Measurements from ENCODE around the gene MED31. TPM values are rescaled to one million over a fixed set of nuclear protein-coding genes. Genes with fewer than 3 reads are reported as not detected.

Gene MED31
- total RNA-seq, 1 donor from 2014 or later = 23.9 TPM

- H3K4me3 ChIP-seq (ENCODE audit: low read depth, low read length) = peak overlapping the region; percentile 50
- DNase-seq (ENCODE audit: low read depth) = no peak
- TF ChIP-seq CTCF (conservative IDR thresholded peaks at IDR 0.05; ENCODE audit: low read depth, low read length) = no peak
These were observed 3.7 kb upstream of the MED31 start for GRCh38 chr17:6654841-6655731.

GRCh38 chr17:6651919-6652452 lies 581 bp upstream of the MED31 start:
- no peak for DNase-seq (ENCODE audit: low read depth)
- TF ChIP-seq CTCF (conservative IDR thresholded peaks at IDR 0.05; ENCODE audit: low read depth, low read length) = no peak
- H3K4me3 ChIP-seq (ENCODE audit: low read depth, low read length) = peak overlapping the region; percentile 96

- no peak for DNase-seq (ENCODE audit: low read depth)
These were observed 3.2 kb downstream of the MED31 start for GRCh38 chr17:6648181-6648580.

GRCh38 chr17:6643451-6644125 lies 7.8 kb downstream of the MED31 start:
- DNase-seq (ENCODE audit: low read depth) = no peak
- no peak overlapping the region for H3K4me3 ChIP-seq (ENCODE audit: low read depth, low read length)
- no peak for TF ChIP-seq CTCF (conservative IDR thresholded peaks at IDR 0.05; ENCODE audit: low read depth, low read length)

More at GRCh38 chr17:6648181-6648580, 3.2 kb downstream of the MED31 start:
- H3K4me3 ChIP-seq (ENCODE audit: low read depth, low read length) = no peak overlapping the region
- TF ChIP-seq CTCF (conservative IDR thresholded peaks at IDR 0.05; ENCODE audit: low read depth, low read length) = peak; percentile 66

GRCh38 chr17:6642592-6642991 lies 8.8 kb downstream of the MED31 start:
- no peak for TF ChIP-seq CTCF (conservative IDR thresholded peaks at IDR 0.05; ENCODE audit: low read depth, low read length)
- H3K4me3 ChIP-seq (ENCODE audit: low read depth, low read length) = no peak overlapping the region
- DNase-seq (ENCODE audit: low read depth) = no peak

GRCh38 chr17:6641247-6641863 lies 10.1 kb downstream of the MED31 start:
- H3K4me3 ChIP-seq (ENCODE audit: low read depth, low read length) = peak overlapping the region; percentile 98
- no peak for DNase-seq (ENCODE audit: low read depth)
- TF ChIP-seq CTCF (conservative IDR thresholded peaks at IDR 0.05; ENCODE audit: low read depth, low read length) = no peak

All from epithelial cell of proximal tubule (primary cell).